H9 (cell line): ENCODE measurements around the gene EGLN3. TPM values are rescaled to one million over a fixed set of nuclear protein-coding genes. Genes with fewer than 3 reads are reported as not detected.

ENCODE experiments used
- DNase-seq: peaks from one replicate; pipeline ENCODE4 v3.0.0-alpha.2; 2017
- H2AFZ ChIP-seq: one replicate; pipeline ENCODE4 v1.6.1; 2013; ENCODE audit warnings: mild to moderate bottlenecking, low read length, control low read depth, moderate library complexity
- H2AK5ac ChIP-seq: 2 replicates; pipeline ENCODE4 v1.6.1; 2013; ENCODE audit warnings: low read length, control low read depth, mixed read lengths; ENCODE audit not compliant: insufficient read length
- H2BK120ac ChIP-seq: one replicate; pipeline ENCODE4 v1.6.1; 2013; ENCODE audit warnings: low read depth, mild to moderate bottlenecking, low read length, control low read depth, inconsistent platforms; ENCODE audit not compliant: poor library complexity, severe bottlenecking
- H2BK12ac ChIP-seq: 2 replicates; pipeline ENCODE4 v1.6.1; 2013; ENCODE audit warnings: low read length, control low read depth, mixed read lengths, low read depth; ENCODE audit not compliant: insufficient read length
- H2BK15ac ChIP-seq: 2 replicates; pipeline ENCODE4 v1.6.1; 2013; ENCODE audit warnings: low read depth, low read length, control low read depth
- H2BK20ac ChIP-seq: one replicate; pipeline ENCODE4 v1.6.1; 2013; ENCODE audit warnings: low read depth, mild to moderate bottlenecking, low read length, control low read depth, inconsistent platforms; ENCODE audit not compliant: poor library complexity, severe bottlenecking
- H2BK5ac ChIP-seq: 2 replicates; pipeline ENCODE4 v1.6.1; 2013; ENCODE audit warnings: low read length, control low read depth, mixed read lengths; ENCODE audit not compliant: insufficient read length
- H3K14ac ChIP-seq: 2 replicates; pipeline ENCODE4 v1.6.1; 2013; ENCODE audit warnings: low read length, control low read depth; ENCODE audit not compliant: insufficient read depth
- H3K18ac ChIP-seq: 2 replicates; pipeline ENCODE4 v1.6.1; 2013; ENCODE audit warnings: low read depth, mild to moderate bottlenecking, mixed read lengths, low read length, control low read depth; ENCODE audit not compliant: insufficient read length
- H3K23ac ChIP-seq: 2 replicates; pipeline ENCODE4 v1.6.1; 2013; ENCODE audit warnings: low read length, control low read depth, mixed read lengths, low read depth; ENCODE audit not compliant: insufficient read length
- H3K23me2 ChIP-seq: 2 replicates; pipeline ENCODE4 v1.6.1; 2013; ENCODE audit warnings: low read depth, mild to moderate bottlenecking, mixed read lengths, low read length, control low read depth; ENCODE audit not compliant: insufficient read length, poor library complexity, severe bottlenecking
- H3K27ac ChIP-seq: 2 replicates; pipeline ENCODE4 v1.5.1; 2013; ENCODE audit warnings: low read length, control low read depth, mixed read lengths, low read depth; ENCODE audit not compliant: insufficient read length
- H3K27me3 ChIP-seq: 2 replicates; pipeline ENCODE4 v1.6.1; 2013; ENCODE audit warnings: low read length, control low read depth, inconsistent platforms; ENCODE audit not compliant: insufficient read depth
- H3K4ac ChIP-seq: 2 replicates; pipeline ENCODE4 v1.6.1; 2013; ENCODE audit warnings: low read depth, mild to moderate bottlenecking, control low read depth, inconsistent platforms, low read length, moderate library complexity
- H3K4me1 ChIP-seq: 2 replicates; pipeline ENCODE4 v1.6.1; 2013; ENCODE audit warnings: low read length, control low read depth, inconsistent platforms; ENCODE audit not compliant: insufficient read depth
- H3K4me2 ChIP-seq: 2 replicates; pipeline ENCODE4 v1.6.1; 2013; ENCODE audit warnings: low read length, control low read depth, mixed read lengths; ENCODE audit not compliant: insufficient read length, insufficient read depth
- H3K56ac ChIP-seq: 2 replicates; pipeline ENCODE4 v1.6.1; 2013; ENCODE audit warnings: low read depth, mild to moderate bottlenecking, mixed read lengths, low read length, control low read depth; ENCODE audit not compliant: insufficient read length
- H3K79me1 ChIP-seq: 2 replicates; pipeline ENCODE4 v1.6.1; 2013; ENCODE audit warnings: low read depth, mild to moderate bottlenecking, moderate library complexity, low read length, control low read depth, inconsistent platforms; ENCODE audit not compliant: insufficient read depth, poor library complexity, severe bottlenecking
- H3K79me2 ChIP-seq: 2 replicates; pipeline ENCODE4 v1.6.1; 2013; ENCODE audit warnings: low read length, control low read depth, inconsistent platforms; ENCODE audit not compliant: insufficient read depth
- H3K9ac ChIP-seq: 2 replicates; pipeline ENCODE4 v1.6.1; 2013; ENCODE audit warnings: low read length, control low read depth, mixed read lengths; ENCODE audit not compliant: insufficient read length; ENCODE audit errors: extremely low read depth
- H3K9me3 ChIP-seq: one replicate; pipeline ENCODE4 v1.6.1; 2013; ENCODE audit warnings: low read depth, low read length, inconsistent platforms; ENCODE audit not compliant: control insufficient read depth
- H3T11ph ChIP-seq: one replicate; pipeline ENCODE4 v1.6.1; 2013; ENCODE audit warnings: mild to moderate bottlenecking, low read length, control low read depth, inconsistent platforms
- H4K20me1 ChIP-seq: one replicate; pipeline ENCODE4 v1.6.1; 2013; ENCODE audit not compliant: control insufficient read depth, insufficient read length, insufficient read depth
- H4K5ac ChIP-seq: 2 replicates; pipeline ENCODE4 v1.6.1; 2013; ENCODE audit warnings: low read depth, mild to moderate bottlenecking, mixed read lengths, low read length, control low read depth; ENCODE audit not compliant: insufficient read length
- H4K8ac ChIP-seq: replicated peaks from 2 replicates; pipeline ENCODE4 v1.6.1; 2013; ENCODE audit warnings: low read length, control low read depth, mixed read lengths, low read depth; ENCODE audit not compliant: insufficient read length
- H4K91ac ChIP-seq: 2 replicates; pipeline ENCODE4 v1.6.1; 2013; ENCODE audit warnings: low read depth, mild to moderate bottlenecking, moderate library complexity, mixed read lengths, low read length, control low read depth; ENCODE audit not compliant: insufficient read length
- H3K27ac Mint-ChIP-seq, 3 experiments: 2 replicates in 2 of 3; 3 replicates in 1 of 3; pipeline ENCODE4 v1.8.0; 2020 to 2021; ENCODE audit warnings: mixed read lengths in 3 of 3, mild to moderate bottlenecking in 1 of 3, moderate library complexity in 1 of 3
- H3K27me3 Mint-ChIP-seq: 2 replicates; pipeline ENCODE4 v1.8.0; 2021; ENCODE audit warnings: low read depth, mild to moderate bottlenecking, moderate library complexity, mixed read lengths
- H3K36me3 Mint-ChIP-seq, 3 experiments: 2 replicates in 2 of 3; 3 replicates in 1 of 3; pipeline ENCODE4 v1.8.0; 2020 to 2021; ENCODE audit warnings: low read depth in 3 of 3, mixed read lengths in 3 of 3; ENCODE audit not compliant: insufficient read depth in 1 of 3
- H3K4me1 Mint-ChIP-seq, 2 experiments: 2 replicates each; pipeline ENCODE4 v1.8.0; 2020; ENCODE audit warnings: mixed read lengths in 2 of 2
- H3K4me3 Mint-ChIP-seq, 2 experiments: 2 replicates in 1 of 2; 3 replicates in 1 of 2; pipeline ENCODE4 v1.8.0; 2020 to 2021; ENCODE audit warnings: mild to moderate bottlenecking in 2 of 2, mixed read lengths in 2 of 2, moderate library complexity in 1 of 2
- H3K9me3 Mint-ChIP-seq, 2 experiments: 2 replicates in 1 of 2; 3 replicates in 1 of 2; pipeline ENCODE4 v1.8.0; 2020; ENCODE audit warnings: mild to moderate bottlenecking in 2 of 2, mixed read lengths in 2 of 2, moderate library complexity in 1 of 2
- WGBS: extraction: QIAGEN DNeasy Blood & Tissue Kit; methylation state at CpG from one replicate; pipeline ENCODE4 v1.1.7; 2013; ENCODE audit warnings: missing lambda C conversion rate, low lambda C conversion rate, mixed read lengths; ENCODE audit not compliant: insufficient read length; ENCODE audit errors: extremely low coverage; 5-methylcytosine and 5-hydroxymethylcytosine counted together
- total RNA-seq: library from RNA; stranded (reverse); gene quantifications from 2 replicates; pipeline ENCODE4 v1.2.1, GENCODE V29; 2021
- TF ChIP-seq, protein P1 (sequence below): fragments of 200-600 bp; sonication (generic); conservative IDR thresholded peaks from 3 replicates; pipeline ENCODE4 v1.8.0; 2021; ENCODE audit warnings: antibody characterized with exemption, mild to moderate bottlenecking

EGLN3 gene
- total RNA-seq, 1 experiment from 2014 or later, result 19.8 TPM

DNA sequence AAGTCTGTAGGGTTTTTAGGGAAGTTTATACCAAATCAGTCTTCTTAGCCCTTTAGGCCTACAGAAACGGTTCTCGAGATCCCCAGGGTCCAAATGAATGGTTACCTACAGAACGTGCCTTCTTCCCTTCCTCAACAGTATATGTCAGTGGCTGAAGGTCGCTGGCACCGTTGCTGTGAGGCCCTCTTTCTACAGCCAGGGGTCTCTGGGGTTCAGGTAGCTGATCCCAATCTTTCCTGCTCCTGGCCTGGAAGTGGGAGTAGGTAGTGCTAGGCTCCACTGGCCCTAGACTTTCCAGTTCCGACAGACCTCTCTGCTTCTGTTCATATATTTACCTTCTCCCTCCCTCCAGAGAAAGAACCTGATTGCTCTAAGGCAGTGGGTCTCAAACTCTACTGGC lies 6.4 kb upstream of the EGLN3 start:
- Histone ChIP-seq H3K23me2 (no peaks in the 10 kb centered on the region), H4K8ac (no peak overlapping the region), H3K4ac (no peak overlapping the region), H3K9ac (no peak overlapping the region), H3K9me3 (no peaks in the 10 kb centered on the region), H3K79me1 (no peaks in the 10 kb centered on the region), H3K27me3 (no peaks in the 10 kb centered on the region), H3K18ac (no peak overlapping the region), H3K4me1 (0 out of 2 replicates have a peak, but pooled peaks cover 1% of the 10 kb centered on the region), H2BK12ac (no peak overlapping the region), H2AK5ac (no peak overlapping the region), H3K23ac (no peak overlapping the region), H4K91ac (no peak overlapping the region), H2BK15ac (no peak overlapping the region), H3K79me2 (no peaks in the 10 kb centered on the region), H3T11ph (no peak overlapping the region), H3K4me2 (no peak overlapping the region), H4K5ac (no peak overlapping the region), H2BK120ac (no peak overlapping the region), H2BK20ac (no peak overlapping the region), H3K27ac (no peak overlapping the region), H3K56ac (no peak overlapping the region), H2BK5ac (no peak overlapping the region), H2AFZ (no peak overlapping the region), H4K20me1 (no peaks in the 10 kb centered on the region), H3K14ac (no peak overlapping the region)
- H3K27me3 Mint-ChIP-seq, result no peaks in the 10 kb centered on the region
- H3K9me3 Mint-ChIP-seq, result peaks cover 2% of the 10 kb centered on the region in 2 experiments; a peak in 4 of 5 replicates
- H3K4me3 Mint-ChIP-seq, result no peak overlapping the region
- H3K4me1 Mint-ChIP-seq, result peaks cover 13 to 19% of the 10 kb centered on the region in 2 experiments
- no peak overlapping the region for H3K27ac Mint-ChIP-seq
- no CpG with 5 or more reads among the region's 6 CpGs for WGBS
- TF ChIP-seq, protein P1, sequence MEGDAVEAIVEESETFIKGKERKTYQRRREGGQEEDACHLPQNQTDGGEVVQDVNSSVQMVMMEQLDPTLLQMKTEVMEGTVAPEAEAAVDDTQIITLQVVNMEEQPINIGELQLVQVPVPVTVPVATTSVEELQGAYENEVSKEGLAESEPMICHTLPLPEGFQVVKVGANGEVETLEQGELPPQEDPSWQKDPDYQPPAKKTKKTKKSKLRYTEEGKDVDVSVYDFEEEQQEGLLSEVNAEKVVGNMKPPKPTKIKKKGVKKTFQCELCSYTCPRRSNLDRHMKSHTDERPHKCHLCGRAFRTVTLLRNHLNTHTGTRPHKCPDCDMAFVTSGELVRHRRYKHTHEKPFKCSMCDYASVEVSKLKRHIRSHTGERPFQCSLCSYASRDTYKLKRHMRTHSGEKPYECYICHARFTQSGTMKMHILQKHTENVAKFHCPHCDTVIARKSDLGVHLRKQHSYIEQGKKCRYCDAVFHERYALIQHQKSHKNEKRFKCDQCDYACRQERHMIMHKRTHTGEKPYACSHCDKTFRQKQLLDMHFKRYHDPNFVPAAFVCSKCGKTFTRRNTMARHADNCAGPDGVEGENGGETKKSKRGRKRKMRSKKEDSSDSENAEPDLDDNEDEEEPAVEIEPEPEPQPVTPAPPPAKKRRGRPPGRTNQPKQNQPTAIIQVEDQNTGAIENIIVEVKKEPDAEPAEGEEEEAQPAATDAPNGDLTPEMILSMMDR, result no peak; the same call in 2 of the 3 replicates
- no peak for DNase-seq
- H3K36me3 Mint-ChIP-seq, result peaks cover 0 to 3% (median 0%) of the 10 kb centered on the region in 3 experiments; a peak in 2 of 7 replicates
